Gastroesophageal sphincter (tissue), 3 donors: ENCODE data around the gene TNFAIP3.

Experiments
- CTCF ChIP-seq, 4 experiments: fragments of 200-600 bp in 2 of 4; fragments of 450-650 bp in 2 of 4; sonication (generic) in 1 of 4; IDR thresholded peaks; one replicate each; pipeline ENCODE4 v1.5.1; 2017 to 2019; ENCODE audit warnings: antibody characterized with exemption in 4 of 4, mild to moderate bottlenecking in 2 of 4, moderate library complexity in 2 of 4
- POLR2A ChIP-seq, 2 donors: fragments of 450-650 bp; IDR thresholded peaks; one replicate each; pipeline ENCODE4 v1.6.1; 2017; ENCODE audit warnings: antibody characterized with exemption in 2 of 2, mild to moderate bottlenecking in 2 of 2, moderate library complexity in 1 of 2

DNA sequence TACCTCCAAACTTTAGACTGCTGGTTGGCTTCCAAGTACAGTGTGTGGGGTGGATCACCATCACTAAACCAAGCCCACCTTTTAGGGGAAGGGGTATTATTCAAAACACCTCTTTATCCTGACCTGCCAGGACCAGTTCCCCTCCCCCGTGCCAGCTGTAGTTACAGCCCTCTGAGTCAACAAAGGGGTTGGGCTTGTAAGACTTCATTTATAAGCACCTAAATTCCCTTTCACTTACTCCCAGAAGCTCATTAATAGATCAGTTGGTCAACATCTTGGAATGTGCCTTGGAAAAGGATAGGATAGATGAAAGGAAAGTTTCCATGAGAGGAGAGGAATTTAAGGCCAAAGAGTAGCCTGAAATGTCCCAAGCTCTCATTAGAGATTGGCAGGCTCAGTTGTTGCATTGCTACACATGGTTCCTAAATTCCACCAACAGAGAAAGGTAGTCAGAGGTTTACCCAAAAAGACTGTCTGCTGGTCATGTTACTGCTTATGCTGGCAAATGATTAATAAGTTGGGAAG, 59.2 kb downstream of the TNFAIP3 start:
- no peak for TF ChIP-seq CTCF (IDR thresholded peaks at IDR 0.05)
- no peak for TF ChIP-seq POLR2A (IDR thresholded peaks at IDR 0.05)
